ENCODE results near the gene CYP46A1.

Gene CYP46A1

DNA sequence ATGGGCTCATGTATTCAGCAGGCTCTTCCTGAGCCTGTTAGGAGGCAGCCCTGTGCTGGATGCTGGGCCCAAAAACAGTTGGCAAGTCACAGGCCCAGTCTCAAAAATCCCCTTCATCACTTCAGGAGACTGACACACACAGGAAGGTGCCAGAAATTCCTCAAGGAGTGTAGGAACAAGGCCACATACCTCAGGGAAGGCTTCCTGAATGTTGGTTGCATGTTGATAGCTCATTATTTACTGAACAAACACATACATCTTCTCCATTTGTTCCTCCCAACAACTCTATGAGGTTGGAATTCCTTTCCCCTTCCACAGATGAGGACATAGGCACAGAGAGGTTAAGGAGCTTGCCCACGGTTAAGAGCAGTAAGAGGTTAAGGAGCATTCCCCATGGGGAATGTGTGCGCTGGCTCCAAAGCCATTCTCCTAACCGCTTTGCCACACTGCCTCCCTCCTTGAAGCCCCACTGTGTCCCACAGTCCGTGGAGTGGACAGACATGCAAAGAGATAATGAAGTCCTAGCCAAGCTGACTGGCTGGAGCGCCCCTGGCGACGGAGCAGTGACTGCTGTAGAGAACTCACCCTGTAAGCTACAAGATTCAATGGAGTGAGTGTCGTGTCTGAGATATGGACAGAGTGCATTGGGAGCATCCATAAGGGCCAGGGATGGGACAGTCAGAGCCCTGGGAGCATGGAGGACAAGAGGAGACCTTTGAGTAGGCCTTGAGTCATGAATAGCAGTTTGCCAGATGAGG is 35.9 kb upstream of the CYP46A1 start:
- TF ChIP-seq POLR2AphosphoS5 (IDR thresholded peaks at IDR 0.05; ENCODE audit: low read depth, low read length): no peak
- no peak for TF ChIP-seq TAF1 (IDR thresholded peaks at IDR 0.05; ENCODE audit: borderline replicate concordance, insufficient read depth, low read length)
- TF ChIP-seq, protein P1, sequence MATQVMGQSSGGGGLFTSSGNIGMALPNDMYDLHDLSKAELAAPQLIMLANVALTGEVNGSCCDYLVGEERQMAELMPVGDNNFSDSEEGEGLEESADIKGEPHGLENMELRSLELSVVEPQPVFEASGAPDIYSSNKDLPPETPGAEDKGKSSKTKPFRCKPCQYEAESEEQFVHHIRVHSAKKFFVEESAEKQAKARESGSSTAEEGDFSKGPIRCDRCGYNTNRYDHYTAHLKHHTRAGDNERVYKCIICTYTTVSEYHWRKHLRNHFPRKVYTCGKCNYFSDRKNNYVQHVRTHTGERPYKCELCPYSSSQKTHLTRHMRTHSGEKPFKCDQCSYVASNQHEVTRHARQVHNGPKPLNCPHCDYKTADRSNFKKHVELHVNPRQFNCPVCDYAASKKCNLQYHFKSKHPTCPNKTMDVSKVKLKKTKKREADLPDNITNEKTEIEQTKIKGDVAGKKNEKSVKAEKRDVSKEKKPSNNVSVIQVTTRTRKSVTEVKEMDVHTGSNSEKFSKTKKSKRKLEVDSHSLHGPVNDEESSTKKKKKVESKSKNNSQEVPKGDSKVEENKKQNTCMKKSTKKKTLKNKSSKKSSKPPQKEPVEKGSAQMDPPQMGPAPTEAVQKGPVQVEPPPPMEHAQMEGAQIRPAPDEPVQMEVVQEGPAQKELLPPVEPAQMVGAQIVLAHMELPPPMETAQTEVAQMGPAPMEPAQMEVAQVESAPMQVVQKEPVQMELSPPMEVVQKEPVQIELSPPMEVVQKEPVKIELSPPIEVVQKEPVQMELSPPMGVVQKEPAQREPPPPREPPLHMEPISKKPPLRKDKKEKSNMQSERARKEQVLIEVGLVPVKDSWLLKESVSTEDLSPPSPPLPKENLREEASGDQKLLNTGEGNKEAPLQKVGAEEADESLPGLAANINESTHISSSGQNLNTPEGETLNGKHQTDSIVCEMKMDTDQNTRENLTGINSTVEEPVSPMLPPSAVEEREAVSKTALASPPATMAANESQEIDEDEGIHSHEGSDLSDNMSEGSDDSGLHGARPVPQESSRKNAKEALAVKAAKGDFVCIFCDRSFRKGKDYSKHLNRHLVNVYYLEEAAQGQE (IDR thresholded peaks at IDR 0.05; ENCODE audit: insufficient read depth in 1 of 2, low read depth in 2 of 2, low read length in 2 of 2): no peak
- TF ChIP-seq SIN3A (IDR thresholded peaks at IDR 0.05; ENCODE audit: borderline replicate concordance, insufficient read depth, low read length): no peak
- no peak for TF ChIP-seq FOXP2 (optimal IDR thresholded peaks at IDR 0.05; ENCODE audit: borderline replicate concordance, extremely low read depth, extremely low read length, insufficient read depth)

DNA sequence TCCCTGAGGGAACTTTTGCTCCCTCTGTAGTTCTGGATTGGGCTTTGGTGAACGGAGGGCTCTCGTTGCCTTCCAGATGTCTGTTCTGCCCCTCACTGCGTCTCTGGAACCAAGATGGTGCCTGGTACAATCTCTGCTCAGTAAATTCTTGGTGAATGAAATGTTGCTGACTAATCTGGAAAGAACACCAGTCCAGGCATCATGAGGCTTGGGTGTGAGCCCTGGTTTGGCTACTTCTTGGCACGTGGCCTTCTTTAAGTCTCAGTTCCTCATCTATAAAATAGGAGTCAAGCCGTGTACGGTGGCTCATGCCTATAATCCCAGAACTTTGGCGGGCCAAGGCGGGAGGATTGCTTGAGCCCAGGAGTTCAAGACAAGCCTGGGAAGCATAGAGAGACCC is 34.9 kb upstream of the CYP46A1 start:
- TF ChIP-seq, protein P1 (IDR thresholded peaks at IDR 0.05; ENCODE audit: insufficient read depth in 1 of 2, low read depth in 2 of 2, low read length in 2 of 2): no peak
- no peak for TF ChIP-seq SIN3A (IDR thresholded peaks at IDR 0.05; ENCODE audit: borderline replicate concordance, insufficient read depth, low read length)
- no peak for TF ChIP-seq FOXP2 (optimal IDR thresholded peaks at IDR 0.05; ENCODE audit: borderline replicate concordance, extremely low read depth, extremely low read length, insufficient read depth)
- no peak for TF ChIP-seq POLR2AphosphoS5 (IDR thresholded peaks at IDR 0.05; ENCODE audit: low read depth, low read length)
- TF ChIP-seq TAF1 (IDR thresholded peaks at IDR 0.05; ENCODE audit: borderline replicate concordance, insufficient read depth, low read length): no peak

DNA sequence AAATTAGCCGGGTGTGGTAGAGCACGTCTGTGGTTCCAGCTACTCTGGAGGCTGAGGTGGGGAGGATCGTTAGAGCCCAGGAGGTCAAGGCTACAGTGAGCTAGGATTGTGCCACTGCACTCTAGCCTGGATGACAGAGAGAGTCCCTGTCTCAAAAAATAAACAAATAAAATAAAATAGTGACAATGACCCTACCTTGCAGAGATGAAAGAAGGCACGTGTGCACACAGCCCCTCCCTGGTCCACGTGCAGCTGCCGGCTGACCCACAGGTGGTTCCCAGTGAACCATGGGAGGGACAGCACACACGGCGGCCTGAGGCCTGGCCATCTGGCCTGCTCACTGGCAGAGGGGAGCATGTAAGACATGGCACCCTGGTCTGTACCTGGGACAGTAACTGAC is 34.5 kb upstream of the CYP46A1 start:
- TF ChIP-seq TAF1 (IDR thresholded peaks at IDR 0.05; ENCODE audit: borderline replicate concordance, insufficient read depth, low read length) (no peak), SIN3A (IDR thresholded peaks at IDR 0.05; ENCODE audit: borderline replicate concordance, insufficient read depth, low read length) (no peak)
- TF ChIP-seq, protein P1 (IDR thresholded peaks at IDR 0.05; ENCODE audit: insufficient read depth in 1 of 2, low read depth in 2 of 2, low read length in 2 of 2): no peak

DNA sequence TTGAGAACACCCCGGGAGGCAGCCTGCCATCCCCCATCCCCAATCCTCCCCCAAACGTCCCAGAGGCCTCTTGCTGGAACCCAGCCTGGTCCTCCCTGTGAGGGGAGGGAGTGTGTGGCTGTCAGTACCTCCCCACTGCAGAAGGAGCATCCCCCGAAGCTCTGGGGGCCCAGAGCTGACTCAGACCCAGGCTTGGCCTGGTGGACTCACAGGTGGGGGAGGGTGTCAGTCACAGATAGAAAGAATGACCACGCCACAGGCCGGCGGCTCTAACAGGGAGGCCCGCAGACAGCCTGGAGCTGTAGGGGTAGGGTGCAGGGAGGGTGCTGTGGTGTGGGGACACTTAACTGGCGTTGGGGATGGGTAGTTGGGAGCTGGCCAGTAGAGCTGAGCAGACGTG is 33.9 kb upstream of the CYP46A1 start:
- TF ChIP-seq POLR2AphosphoS5 (IDR thresholded peaks at IDR 0.05; ENCODE audit: low read depth, low read length) (no peak), TAF1 (IDR thresholded peaks at IDR 0.05; ENCODE audit: borderline replicate concordance, insufficient read depth, low read length) (no peak), SIN3A (IDR thresholded peaks at IDR 0.05; ENCODE audit: borderline replicate concordance, insufficient read depth, low read length) (no peak), FOXP2 (optimal IDR thresholded peaks at IDR 0.05; ENCODE audit: borderline replicate concordance, extremely low read depth, extremely low read length, insufficient read depth) (no peak)
- TF ChIP-seq, protein P1 (IDR thresholded peaks at IDR 0.05; ENCODE audit: insufficient read depth in 1 of 2, low read depth in 2 of 2, low read length in 2 of 2): no peak
